K562 (cell line): ENCODE measurements around the gene PGS1. TPM values are rescaled to one million over a fixed set of nuclear protein-coding genes. Genes with fewer than 3 reads are reported as not detected.
A peak's percentile ranks its signal among the peaks of the same experiment; 100 is the strongest.

Experiments
- CREB1 ChIP-seq, 2 experiments: sonication (generic) in 1 of 2; formaldehyde crosslinking in 1 of 2; IDR thresholded peaks; 2 replicates each; pipeline versions ENCODE4 v1.6.1 to v1.8.0; 2012 to 2022; ENCODE audit warnings: inconsistent platforms in 1 of 2, mild to moderate bottlenecking in 1 of 2, missing genetic modification reagents in 1 of 2, moderate library complexity in 1 of 2
- CTBP1 ChIP-seq: fragments of 450-650 bp; IDR thresholded peaks from 2 replicates; pipeline ENCODE4 v1.6.1; 2016; ENCODE audit warnings: borderline replicate concordance
- FIP1L1 ChIP-seq: fragments of 200-400 bp; formaldehyde crosslinking; IDR thresholded peaks from 2 replicates; pipeline ENCODE4 v1.6.1; 2018; ENCODE audit warnings: mild to moderate bottlenecking, low read depth, low read length; ENCODE audit not compliant: poor library complexity, severe bottlenecking
- HNRNPH1 ChIP-seq: fragments of 200-400 bp; formaldehyde crosslinking; optimal IDR thresholded peaks from 2 replicates; pipeline ENCODE3; 2017; ENCODE audit warnings: low read depth, mild to moderate bottlenecking, low read length, moderate library complexity
- HNRNPK ChIP-seq: fragments of 200-400 bp; formaldehyde crosslinking; IDR thresholded peaks from one replicate; pipeline ENCODE4 v1.6.1; 2018; ENCODE audit warnings: mild to moderate bottlenecking, low read depth, low read length; ENCODE audit not compliant: poor library complexity, severe bottlenecking
- KLF1 ChIP-seq: fragments of 450-650 bp; IDR thresholded peaks from 2 replicates; pipeline ENCODE4 v1.6.1; 2016; ENCODE audit warnings: missing genetic modification characterization, missing compliant biosample characterization
- MEF2D ChIP-seq: conservative IDR thresholded peaks from 2 replicates; pipeline ENCODE4 v1.6.1; 2016; ENCODE audit warnings: low read depth, missing genetic modification characterization, missing compliant biosample characterization
- NEUROD1 ChIP-seq: fragments of 150-350 bp; IDR thresholded peaks from 2 replicates; pipeline ENCODE4 v1.6.1; 2014; ENCODE audit warnings: borderline replicate concordance, low read length, low read depth; ENCODE audit not compliant: partially characterized antibody
- NFE2 ChIP-seq: IDR thresholded peaks from 2 replicates; pipeline ENCODE4 v1.6.1; 2014; ENCODE audit warnings: antibody characterized with exemption, low read depth
- PML ChIP-seq: IDR thresholded peaks from 2 replicates; pipeline ENCODE4 v1.6.1; 2012; ENCODE audit warnings: low read length, inconsistent platforms
- POLR2B ChIP-seq: fragments of 450-650 bp; IDR thresholded peaks from 2 replicates; pipeline ENCODE4 v1.6.1; 2018; ENCODE audit warnings: low read depth; ENCODE audit not compliant: partially characterized antibody
- PREB ChIP-seq: sonication (generic); formaldehyde crosslinking; IDR thresholded peaks from 2 replicates; pipeline ENCODE4 v1.8.1; 2023; ENCODE audit warnings: mild to moderate bottlenecking, missing genetic modification reagents
- SIN3A ChIP-seq, 2 experiments: fragments of 150-350 bp in 1 of 2; IDR thresholded peaks; 2 replicates each; pipeline ENCODE4 v1.6.1; 2011 to 2016; ENCODE audit warnings: borderline replicate concordance in 2 of 2, low read depth in 2 of 2, low read length in 2 of 2, mild to moderate bottlenecking in 2 of 2, moderate library complexity in 2 of 2; ENCODE audit not compliant: control insufficient read depth in 1 of 2
- SOX6 ChIP-seq: fragments of 450-650 bp; IDR thresholded peaks from 2 replicates; pipeline ENCODE4 v1.6.1; 2014; ENCODE audit warnings: mild to moderate bottlenecking
- THAP7 ChIP-seq: fragments of 250-450 bp; sonication (Bioruptor Pico); IDR thresholded peaks from 2 replicates; pipeline ENCODE4 v1.5.0; 2021
- UBTF ChIP-seq, 2 experiments: IDR thresholded peaks; 2 replicates each; pipeline ENCODE4 v1.6.1; 2012; ENCODE audit warnings: improper control_type of control experiment in 2 of 2, low read depth in 2 of 2, low read length in 2 of 2, borderline replicate concordance in 1 of 2
- YY1 ChIP-seq, 3 experiments: IDR thresholded peaks; 2 replicates each; pipeline ENCODE4 v1.6.1; 2011; ENCODE audit warnings: low read length in 2 of 3, mild to moderate bottlenecking in 2 of 3, moderate library complexity in 2 of 3, borderline replicate concordance in 1 of 3, control low read depth in 1 of 3, low read depth in 1 of 3; ENCODE audit not compliant: insufficient read depth in 3 of 3, insufficient replicate concordance in 2 of 3, control insufficient read depth in 1 of 3, insufficient read length in 1 of 3; ENCODE audit errors: extremely low read depth in 1 of 3
- ZBTB2 ChIP-seq: fragments of 450-650 bp; IDR thresholded peaks from 2 replicates; pipeline ENCODE4 v1.6.1; 2016; ENCODE audit warnings: antibody characterized with exemption
- ZFX ChIP-seq: sonication (generic); formaldehyde crosslinking; IDR thresholded peaks from 2 replicates; pipeline ENCODE4 v1.8.0; 2022; ENCODE audit warnings: mild to moderate bottlenecking, missing genetic modification reagents, moderate library complexity
- ZNF24 ChIP-seq: fragments of 450-650 bp; IDR thresholded peaks from 2 replicates; pipeline ENCODE4 v1.6.1; 2016
- ZNF316 ChIP-seq: fragments of 450-650 bp; IDR thresholded peaks from 2 replicates; pipeline ENCODE4 v1.6.1; 2016
- ZNF511 ChIP-seq: sonication (generic); formaldehyde crosslinking; IDR thresholded peaks from 2 replicates; pipeline ENCODE4 v1.8.0; 2022; ENCODE audit warnings: mild to moderate bottlenecking, missing genetic modification reagents
- polyA plus RNA-seq, 8 experiments: library from polyadenylated mRNA; depleted of rRNA in 4 of 8; stranded (reverse) in 5 of 8; unstranded in 3 of 8; fragments of >200 nt; fragmentation: Nextera tagmentation in 2 of 8; fragmentation: Illumina TruSeq in 1 of 8; extraction: Ambion mirVana in 2 of 8; extraction: Trizol in 1 of 8; gene quantifications; 2 replicates each; pipeline versions ENCODE4 v1.2.1 to v1.2.3, GENCODE V29; 2011 to 2014; ENCODE audit warnings: inconsistent platforms in 1 of 8, missing spikeins in 1 of 8
- total RNA-seq, 7 experiments: library from RNA; depleted of rRNA in 6 of 7; stranded (reverse); fragments of >200 nt in 6 of 7; fragmentation: Illumina TruSeq in 2 of 7; extraction: Trizol in 2 of 7; gene quantifications; 2 replicates each; pipeline versions ENCODE4 v1.2.1 to v1.2.3, GENCODE V29; 2011 to 2021; ENCODE audit warnings: low replicate concordance in 1 of 7

PGS1 gene
- total and polyA plus RNA-seq, 9 of the 15 experiments (the other 6 are each of a cell fraction or from before 2014, with no cell fraction given): 1.3 to 39.4 (median 22.3) TPM

- TF ChIP-seq HNRNPK (no peak), THAP7 (peak; percentile 59; the same call in 1 of the 2 replicates), ZNF316 (no peak), HNRNPH1 (no peak), ZFX (CRISPR knock-in tag) (peak; percentile 66), SOX6 (peak; percentile 63; the same call in 1 of the 2 replicates), MEF2D (tag) (no peak), PML (peak; percentile 36; the same call in 1 of the 2 replicates), CREB1 (IDR thresholded peaks at IDR 0.05) (peak; percentile 73; the same call in 1 of the 2 replicates), CREB1 (CRISPR knock-in tag; IDR thresholded peaks at IDR 0.05) (no peak; the same call in 1 of the 2 replicates), NFE2 (peak; percentile 63), FIP1L1 (peak; percentile 37), SIN3A (IDR thresholded peaks at IDR 0.05; ENCODE audit: borderline replicate concordance in 2 of 2, control insufficient read depth in 1 of 2, low read depth in 2 of 2, low read length in 2 of 2) (peak in 1 of 2 experiments; percentile 88; a peak in 1 of 4 replicates), YY1 (IDR thresholded peaks at IDR 0.05; ENCODE audit: borderline replicate concordance in 1 of 3, control insufficient read depth in 1 of 3, extremely low read depth in 1 of 3, insufficient read depth in 3 of 3, insufficient read length in 1 of 3, insufficient replicate concordance in 2 of 3, low read depth in 1 of 3, low read length in 2 of 3) (peak in 2 of 3 experiments; percentile 54 to 72), POLR2B (peak; percentile 36), ZNF511 (no peak), KLF1 (tag) (no peak; the same call in 1 of the 2 replicates), NEUROD1 (peak; percentile 55), CTBP1 (peak; percentile 90), PREB (no peak), ZBTB2 (no peak), UBTF (IDR thresholded peaks at IDR 0.05; ENCODE audit: borderline replicate concordance in 1 of 2, low read depth in 2 of 2, low read length in 2 of 2) (peak; percentile 39 to 91; a peak in 3 of 4 replicates), ZNF24 (0 out of 2 replicates have a peak, but pooled peaks have one; percentile 32)
These were observed 18.5 kb upstream of the PGS1 start, which contains the start of gene SOCS3 (continued) for GRCh38 chr17:78359997-78360370.
